Right atrium auricular region (tissue), 2 donors: ENCODE data around the gene CLDN18. TPM values are rescaled to one million over a fixed set of nuclear protein-coding genes. Genes with fewer than 3 reads are reported as not detected.
A peak's percentile ranks its signal among the peaks of the same experiment; 100 is the strongest.

Source experiments
- DNase-seq: peaks from one replicate; pipeline ENCODE4 v3.0.0-alpha.2; 2019; ENCODE audit warnings: low spot score
- H3K27ac ChIP-seq, 2 donors: fragments of 200-600 bp; sonication (generic); 1 replicate in 1 of 2; 2 replicates in 1 of 2; pipeline ENCODE4 v1.5.1; 2016 to 2019
- H3K27me3 ChIP-seq, 2 donors: fragments of 200-600 bp; sonication (generic); one replicate each; pipeline versions ENCODE4 v1.5.1 to v1.6.0; 2017 to 2019
- H3K36me3 ChIP-seq: fragments of 200-600 bp; sonication (generic); one replicate; pipeline ENCODE4 v1.5.1; 2016
- H3K4me1 ChIP-seq, 2 donors: fragments of 200-600 bp; sonication (generic); one replicate each; pipeline versions ENCODE4 v1.5.1 to v1.6.0; 2017 to 2019
- H3K4me3 ChIP-seq, 2 donors: fragments of 200-600 bp; sonication (generic); 1 replicate in 1 of 2; 2 replicates in 1 of 2; pipeline ENCODE4 v1.5.1; 2017 to 2019; ENCODE audit warnings: mild to moderate bottlenecking in 1 of 2, moderate library complexity in 1 of 2
- H3K9me3 ChIP-seq, 2 donors: fragments of 200-600 bp; sonication (generic); one replicate each; pipeline ENCODE4 v1.5.1; 2019
- total RNA-seq, 2 donors: library from RNA; depleted of rRNA; stranded (reverse); fragments of >200 nt; gene quantifications; one replicate each; pipeline ENCODE4 v1.1.0, GENCODE V29; 2016
- TF ChIP-seq, protein P1 (sequence below), 2 donors: fragments of 200-600 bp; sonication (generic); IDR thresholded peaks; one replicate each; pipeline ENCODE4 v1.5.1; 2019; ENCODE audit warnings: antibody characterized with exemption in 2 of 2

CLDN18 gene
- total RNA-seq, 2 donors from 2014 or later: 0.12 to 21.0 TPM

DNA sequence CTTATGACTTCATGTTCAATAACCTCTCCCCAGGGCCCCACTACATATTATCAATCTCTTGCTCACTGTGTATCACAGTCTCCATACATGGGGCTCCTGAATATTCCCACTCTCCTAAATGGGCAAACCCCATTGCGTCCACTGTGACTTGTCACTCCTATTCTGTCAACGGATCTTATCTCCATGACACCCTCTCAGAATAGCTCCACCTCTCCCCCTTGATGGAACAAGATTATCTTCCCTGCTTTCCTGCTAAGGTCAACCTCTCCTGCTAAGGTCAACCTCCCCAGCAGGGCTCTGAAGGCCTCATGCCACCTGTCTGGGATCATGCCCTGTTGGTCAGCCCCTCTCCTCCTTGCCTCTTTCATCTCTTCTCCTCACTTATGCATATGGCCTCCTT lies 1.8 kb downstream of the CLDN18 start:
- DNase-seq: no peak
- Histone ChIP-seq H3K27ac (peak overlapping the region; percentile 43 to 64), H3K4me3 (no peak overlapping the region), H3K4me1 (peaks cover 0 to 7% of the 10 kb centered on the region in 2 donors), H3K36me3 (no peaks in the 10 kb centered on the region), H3K27me3 (no peaks in the 10 kb centered on the region), H3K9me3 (no peaks in the 10 kb centered on the region)
- TF ChIP-seq, protein P1, sequence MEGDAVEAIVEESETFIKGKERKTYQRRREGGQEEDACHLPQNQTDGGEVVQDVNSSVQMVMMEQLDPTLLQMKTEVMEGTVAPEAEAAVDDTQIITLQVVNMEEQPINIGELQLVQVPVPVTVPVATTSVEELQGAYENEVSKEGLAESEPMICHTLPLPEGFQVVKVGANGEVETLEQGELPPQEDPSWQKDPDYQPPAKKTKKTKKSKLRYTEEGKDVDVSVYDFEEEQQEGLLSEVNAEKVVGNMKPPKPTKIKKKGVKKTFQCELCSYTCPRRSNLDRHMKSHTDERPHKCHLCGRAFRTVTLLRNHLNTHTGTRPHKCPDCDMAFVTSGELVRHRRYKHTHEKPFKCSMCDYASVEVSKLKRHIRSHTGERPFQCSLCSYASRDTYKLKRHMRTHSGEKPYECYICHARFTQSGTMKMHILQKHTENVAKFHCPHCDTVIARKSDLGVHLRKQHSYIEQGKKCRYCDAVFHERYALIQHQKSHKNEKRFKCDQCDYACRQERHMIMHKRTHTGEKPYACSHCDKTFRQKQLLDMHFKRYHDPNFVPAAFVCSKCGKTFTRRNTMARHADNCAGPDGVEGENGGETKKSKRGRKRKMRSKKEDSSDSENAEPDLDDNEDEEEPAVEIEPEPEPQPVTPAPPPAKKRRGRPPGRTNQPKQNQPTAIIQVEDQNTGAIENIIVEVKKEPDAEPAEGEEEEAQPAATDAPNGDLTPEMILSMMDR (IDR thresholded peaks at IDR 0.05): no peak

DNA sequence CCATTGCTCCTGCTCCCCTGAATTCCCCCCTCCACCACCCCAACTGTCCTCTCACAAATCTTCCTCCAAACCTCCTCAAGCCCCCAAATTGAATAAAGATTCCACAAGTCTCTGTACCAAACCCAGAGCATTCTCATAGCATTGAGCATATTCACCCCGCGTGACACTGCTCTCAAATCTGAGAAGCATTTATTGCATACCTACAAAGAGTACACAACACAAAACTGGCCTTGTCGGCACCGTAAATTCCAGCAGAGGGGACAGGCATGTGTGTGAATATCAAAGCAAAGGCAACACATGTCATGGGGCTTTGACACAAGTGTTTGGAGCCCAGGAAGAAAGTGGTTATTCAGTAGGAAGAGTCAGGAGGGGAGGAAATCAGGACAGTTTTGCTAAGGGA lies 2.6 kb downstream of the CLDN18 start:
- H3K4me1 ChIP-seq: peaks cover 0 to 7% of the 10 kb centered on the region in 2 donors
- H3K27ac ChIP-seq: peak overlapping the region in 1 of 2 donors; percentile 64
- no peaks in the 10 kb centered on the region for H3K27me3 ChIP-seq
- H3K36me3 ChIP-seq: no peaks in the 10 kb centered on the region
- H3K9me3 ChIP-seq: no peaks in the 10 kb centered on the region
- no peak overlapping the region for H3K4me3 ChIP-seq
- DNase-seq: no peak
- TF ChIP-seq, protein P1 (IDR thresholded peaks at IDR 0.05): no peak

- TF ChIP-seq, protein P1 (IDR thresholded peaks at IDR 0.05): no peak
- Histone ChIP-seq H3K4me1 (no peaks in the 10 kb centered on the region), H3K9me3 (no peaks in the 10 kb centered on the region), H3K36me3 (no peaks in the 10 kb centered on the region), H3K4me3 (no peak overlapping the region), H3K27ac (no peak overlapping the region), H3K27me3 (no peaks in the 10 kb centered on the region)
- no peak for DNase-seq
Observed at GRCh38 chr3:138016065-138016464, 6.1 kb downstream of the CLDN18 start.

DNA sequence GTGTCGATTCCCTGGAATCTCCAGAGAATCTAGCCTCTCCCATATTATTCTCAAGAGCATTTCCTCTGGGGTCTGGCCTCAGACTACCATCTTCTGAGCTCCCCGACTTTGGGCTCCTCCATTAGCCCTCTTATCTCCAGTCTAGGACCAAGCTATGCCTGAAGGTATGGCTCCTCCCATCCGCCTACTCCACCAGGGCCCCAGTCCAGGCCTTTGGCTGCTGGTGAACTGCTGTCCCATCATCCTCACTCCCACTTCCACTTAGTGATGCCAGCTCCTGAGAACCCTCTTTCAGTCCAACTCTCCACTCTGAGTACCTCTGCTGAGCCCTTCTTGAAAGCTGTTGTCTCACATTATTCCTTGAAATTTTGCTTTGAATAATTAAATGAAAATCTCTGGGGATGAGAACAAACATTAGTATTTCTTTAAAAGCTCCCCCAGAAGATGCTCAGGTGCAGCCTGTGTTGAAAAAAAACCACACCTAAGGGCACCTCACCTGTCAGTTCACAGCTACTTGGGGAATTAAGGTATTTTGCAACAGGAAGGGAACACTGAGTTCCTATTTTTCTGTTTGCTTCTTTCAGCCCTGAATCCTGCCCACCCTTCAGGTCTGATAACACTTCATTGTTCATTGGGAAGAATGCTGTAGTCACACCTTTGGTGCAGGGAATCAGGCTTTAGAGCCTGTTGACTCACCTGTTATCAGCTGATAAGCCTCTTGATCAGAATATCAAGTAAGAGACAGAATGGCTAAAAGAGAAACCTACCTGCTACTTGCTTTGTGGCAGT lies 9.5 kb downstream of the CLDN18 start:
- TF ChIP-seq, protein P1 (IDR thresholded peaks at IDR 0.05): no peak

GRCh38 chr3:138023754-138024153 lies 13.8 kb downstream of the CLDN18 start:
- DNase-seq: no peak

More for the DNA sequence above, 9.5 kb downstream of the CLDN18 start:
- H3K36me3 ChIP-seq: no peaks in the 10 kb centered on the region
- H3K4me1 ChIP-seq: no peaks in the 10 kb centered on the region
- no peak overlapping the region for H3K4me3 ChIP-seq
- DNase-seq: no peak
- no peaks in the 10 kb centered on the region for H3K27me3 ChIP-seq
- H3K27ac ChIP-seq: no peak overlapping the region
- no peaks in the 10 kb centered on the region for H3K9me3 ChIP-seq

More at GRCh38 chr3:138023754-138024153, 13.8 kb downstream of the CLDN18 start:
- Histone ChIP-seq H3K4me1 (no peaks in the 10 kb centered on the region), H3K36me3 (no peaks in the 10 kb centered on the region), H3K9me3 (no peaks in the 10 kb centered on the region), H3K4me3 (no peak overlapping the region), H3K27me3 (no peaks in the 10 kb centered on the region), H3K27ac (no peak overlapping the region)
- TF ChIP-seq, protein P1 (IDR thresholded peaks at IDR 0.05): no peak
